Myocyte (in vitro differentiated cells): Measurements from ENCODE around the gene PCLO. TPM values are rescaled to one million over a fixed set of nuclear protein-coding genes. Genes with fewer than 3 reads are reported as not detected.
"Not testable (repeated sequence)": the region's sequence is repeated elsewhere in the genome, so short reads cannot be mapped to it uniquely, and the experiment has no call there.

ENCODE experiments used
- DNase-seq: peaks from one replicate; pipeline ENCODE4 v3.0.0-alpha.2; 2012; ENCODE audit warnings: low read depth
- total RNA-seq: library from RNA; depleted of rRNA; stranded (reverse); fragments of >200 nt; gene quantifications from 2 replicates; pipeline ENCODE4 v1.2.3, GENCODE V29; 2014

PCLO gene
- total RNA-seq, 1 donor from 2014 or later, result 1.4 TPM

DNA sequence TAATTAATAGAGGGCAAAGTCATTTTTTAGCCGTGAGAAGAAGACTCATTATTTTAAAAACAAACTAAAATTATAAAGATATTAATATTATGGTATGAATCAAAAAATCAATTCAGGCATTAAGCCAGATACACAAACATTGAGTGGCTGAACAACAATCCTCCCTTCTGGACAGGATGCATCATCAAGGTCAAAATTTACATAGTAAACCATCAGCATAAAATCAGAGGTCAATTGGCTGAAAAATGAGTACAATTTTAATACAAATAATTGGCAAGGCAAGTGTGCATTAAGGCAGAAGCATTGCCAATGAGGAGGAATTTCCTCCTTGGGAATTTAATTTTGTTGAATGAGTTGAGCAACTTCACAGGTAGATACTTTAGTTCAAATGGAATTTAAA is 108.2 kb downstream of the PCLO start:
- DNase-seq, result no peak

DNA sequence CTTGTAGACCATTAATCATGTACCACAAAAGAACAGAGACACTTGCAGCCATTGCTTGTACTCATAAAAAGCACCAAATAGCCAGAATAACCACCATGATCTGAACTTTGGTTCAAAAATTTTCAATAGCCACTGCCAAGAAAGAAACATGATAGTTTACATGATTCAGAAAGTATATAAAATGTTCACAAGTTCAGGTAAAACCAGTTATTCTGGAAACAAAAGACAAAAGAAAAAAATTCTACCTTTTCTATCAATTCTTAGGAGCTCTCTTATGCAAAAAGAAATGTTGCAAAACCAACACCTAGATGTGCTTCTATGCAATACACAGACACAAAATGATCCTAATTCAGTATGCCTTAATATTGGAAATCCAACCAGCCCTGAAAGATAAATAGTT is 108.7 kb downstream of the PCLO start:
- DNase-seq, result no peak

DNA sequence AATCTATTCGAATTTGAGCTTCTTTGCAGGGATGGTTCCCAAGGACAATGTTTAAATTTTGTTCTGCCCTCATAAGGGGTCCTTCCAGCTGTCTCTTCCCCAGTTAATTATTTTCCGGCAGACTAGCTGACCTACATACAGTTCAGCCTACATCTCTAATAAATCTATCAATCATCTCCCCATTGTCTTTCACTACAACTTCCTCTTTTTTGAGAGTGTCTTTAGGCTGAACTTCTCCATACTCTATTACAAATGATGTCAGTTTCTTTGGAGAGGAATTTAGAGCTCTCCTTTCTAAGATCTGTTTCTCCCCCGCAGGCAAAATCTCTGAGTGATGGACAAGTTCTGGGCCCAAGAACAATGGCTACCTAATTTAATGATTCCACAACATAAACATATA is 122.2 kb downstream of the PCLO start:
- DNase-seq, result no peak

DNA sequence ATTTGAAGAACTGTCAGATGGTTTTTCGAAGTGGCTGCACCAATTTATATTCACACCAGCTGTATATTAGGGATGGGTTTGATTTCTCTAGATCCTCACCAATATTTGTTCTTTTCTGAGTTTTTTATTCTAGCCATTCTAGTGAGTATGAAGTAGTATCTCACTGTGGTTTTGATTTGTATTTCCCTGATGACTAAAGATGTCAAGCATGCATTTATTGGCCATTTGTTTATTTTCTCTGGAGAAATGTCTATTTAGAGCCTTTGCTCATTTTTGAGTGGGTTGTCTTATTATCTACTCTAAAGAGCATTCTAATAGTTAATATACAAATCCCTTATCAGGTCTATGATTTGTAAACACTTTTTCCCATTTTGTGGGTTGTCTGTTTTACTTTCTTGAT is 123.9 kb downstream of the PCLO start:
- DNase-seq, result no peak

DNA sequence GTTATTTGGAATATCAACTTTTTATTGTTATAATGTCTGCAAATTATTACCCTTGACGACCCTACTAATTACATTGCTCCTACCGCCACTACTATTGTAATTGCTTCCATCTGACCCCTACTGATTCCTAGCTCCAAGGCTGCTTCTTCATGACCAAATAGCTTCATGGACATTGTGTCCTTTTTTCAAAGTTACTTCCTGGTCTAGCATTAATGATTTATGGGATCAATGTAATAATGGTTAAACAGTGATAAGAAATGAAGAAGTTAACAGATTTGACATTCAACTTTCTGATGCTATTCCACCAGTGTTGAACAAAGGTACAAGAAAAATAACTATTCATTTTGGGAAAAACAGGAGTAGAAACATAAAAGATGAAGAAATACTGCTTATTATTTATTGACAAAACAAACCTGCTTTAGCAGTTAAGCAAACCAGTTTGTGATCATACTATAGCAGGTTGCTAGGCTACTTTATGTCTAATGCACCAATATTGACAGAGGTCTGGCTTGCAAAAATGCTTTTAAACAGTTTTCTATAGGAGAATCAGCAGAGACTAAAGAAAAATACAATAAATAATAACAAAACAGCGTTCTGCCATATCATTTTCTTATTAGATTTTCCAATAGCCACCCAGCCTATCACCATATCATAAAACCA is 125.8 kb downstream of the PCLO start:
- no peak for DNase-seq

DNA sequence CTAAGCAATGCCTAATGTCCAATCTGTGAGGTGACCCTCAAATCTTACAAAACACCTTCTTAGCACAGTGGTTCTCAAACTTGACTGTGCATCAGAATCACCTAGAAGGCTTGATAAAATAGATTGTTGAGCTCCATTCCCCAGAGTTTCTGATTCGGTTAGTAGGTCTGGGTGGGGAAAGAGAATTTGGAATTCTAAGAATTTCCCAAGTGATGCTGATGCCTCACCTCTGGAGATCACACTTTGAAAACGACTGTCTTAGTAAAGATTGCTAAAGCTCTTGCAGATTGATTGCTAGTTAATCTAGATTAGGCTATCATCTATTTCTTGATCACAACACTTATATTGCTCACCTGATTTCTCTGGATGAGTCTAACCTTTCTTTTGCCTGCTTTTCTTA is 126.6 kb downstream of the PCLO start:
- DNase-seq, result no peak

DNA sequence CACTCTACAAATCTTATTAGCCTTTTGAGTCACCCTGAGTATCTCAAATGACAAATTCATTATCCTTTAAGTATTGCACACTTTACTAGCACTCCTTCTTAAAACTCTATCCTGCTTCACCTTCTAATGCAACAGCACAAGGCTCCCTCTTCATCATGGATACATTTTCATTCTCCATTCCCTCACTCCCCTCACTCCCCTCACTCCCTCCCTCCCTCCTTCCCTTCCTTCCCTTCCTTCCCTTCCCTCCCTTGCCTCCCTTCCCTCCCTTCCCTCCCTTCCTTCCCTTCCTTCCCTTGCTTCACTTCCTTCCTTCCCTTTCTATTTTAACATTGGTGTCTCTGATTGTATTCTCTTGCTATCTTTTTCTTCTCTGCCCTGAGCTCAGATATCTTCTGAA is 130.5 kb downstream of the PCLO start:
- no peak for DNase-seq

DNA sequence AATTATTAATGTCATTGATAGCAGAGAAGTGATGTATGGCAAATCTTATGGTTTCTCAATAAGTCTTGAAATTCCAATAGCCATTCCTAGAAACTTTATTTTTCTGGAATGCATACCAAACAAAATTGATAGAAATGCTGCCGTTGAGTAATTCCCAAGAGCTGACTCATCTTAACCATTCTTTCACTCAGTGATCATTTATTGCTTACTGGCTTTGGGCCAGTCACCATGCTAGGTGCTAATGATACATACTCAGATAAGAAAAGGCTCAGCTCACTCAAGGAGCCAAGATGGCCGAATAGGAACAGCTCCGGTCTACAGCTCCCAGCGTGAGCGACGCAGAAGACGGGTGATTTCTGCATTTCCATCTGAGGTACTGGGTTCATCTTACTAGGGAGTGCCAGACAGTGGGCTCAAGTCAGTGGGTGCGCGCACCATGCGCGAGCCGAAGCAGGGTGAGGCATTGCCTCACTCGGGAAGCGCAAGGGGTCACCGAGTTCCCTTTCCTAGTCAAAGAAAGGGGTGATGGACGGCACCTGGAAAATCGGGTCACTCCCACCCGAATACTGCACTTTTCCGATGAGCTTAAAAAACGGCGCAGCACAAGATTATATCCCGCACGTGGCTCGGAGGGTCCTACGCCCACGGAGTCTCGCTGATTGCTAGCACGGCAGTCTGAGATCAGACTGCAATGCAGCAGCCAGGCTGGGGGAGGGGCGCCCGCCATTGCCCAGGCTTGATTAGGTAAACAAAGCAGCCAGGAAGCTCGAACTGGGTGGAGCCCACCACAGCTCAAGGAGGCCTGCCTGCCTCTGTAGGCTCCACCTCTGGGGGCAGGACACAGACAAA is 138.6 kb downstream of the PCLO start:
- DNase-seq, result not testable (repeated sequence)

DNA sequence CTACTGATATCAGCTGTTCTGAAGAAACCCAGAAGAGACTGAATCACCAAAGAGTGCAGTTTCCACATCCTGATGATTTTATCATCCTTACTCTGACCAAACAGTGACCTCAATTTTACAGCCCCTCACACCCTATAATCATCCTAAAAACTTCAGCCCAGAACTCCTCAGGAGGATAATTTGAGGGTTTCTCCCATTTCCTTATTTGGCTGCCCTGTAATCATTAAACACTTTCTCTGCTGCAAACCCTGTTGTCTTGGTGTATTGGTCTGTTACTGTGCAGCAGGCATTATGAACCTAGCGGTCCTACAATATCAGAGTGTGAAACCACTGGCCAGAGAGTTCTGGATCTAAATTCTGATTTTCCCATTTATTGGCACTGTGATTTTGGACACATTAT is 141.7 kb downstream of the PCLO start:
- no peak for DNase-seq

DNA sequence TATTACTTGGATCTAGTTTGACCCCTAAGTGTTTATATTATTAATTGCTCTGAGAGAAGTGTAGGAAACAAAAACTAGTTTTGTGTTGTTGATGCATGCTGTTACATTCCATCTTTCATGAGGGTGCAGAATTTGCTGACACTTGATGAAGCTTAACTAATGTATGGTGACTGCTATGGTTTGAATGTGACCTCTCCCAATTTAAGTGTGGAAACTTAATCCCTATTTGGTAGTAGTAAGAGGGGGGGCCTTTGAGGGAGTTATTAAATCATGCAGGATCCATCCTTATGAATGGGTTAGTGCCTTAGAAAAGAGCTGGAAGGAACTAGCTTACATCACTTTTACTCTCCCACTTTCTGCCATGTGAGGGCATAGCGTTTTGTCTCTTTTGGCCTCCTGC is 142.5 kb downstream of the PCLO start:
- DNase-seq, result no peak

DNA sequence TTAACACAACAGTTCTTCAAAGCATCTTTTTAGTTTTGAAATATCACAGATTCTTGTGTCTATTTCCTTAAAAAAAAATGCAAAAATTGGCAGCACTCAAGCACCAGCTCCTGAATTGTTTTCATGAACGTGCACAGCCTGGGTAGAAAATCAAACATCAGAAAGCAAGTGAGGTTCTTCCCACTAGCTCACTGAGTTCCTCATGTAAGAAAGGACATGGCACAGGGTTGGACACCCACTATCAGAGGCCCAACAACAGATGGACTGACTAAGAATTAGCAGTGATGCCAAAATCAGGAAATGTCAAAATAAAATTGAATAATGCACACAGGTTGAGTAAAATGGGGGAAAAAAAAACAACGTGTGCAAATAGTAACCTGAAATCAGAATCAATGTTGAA is 146.8 kb downstream of the PCLO start:
- no peak for DNase-seq

DNA sequence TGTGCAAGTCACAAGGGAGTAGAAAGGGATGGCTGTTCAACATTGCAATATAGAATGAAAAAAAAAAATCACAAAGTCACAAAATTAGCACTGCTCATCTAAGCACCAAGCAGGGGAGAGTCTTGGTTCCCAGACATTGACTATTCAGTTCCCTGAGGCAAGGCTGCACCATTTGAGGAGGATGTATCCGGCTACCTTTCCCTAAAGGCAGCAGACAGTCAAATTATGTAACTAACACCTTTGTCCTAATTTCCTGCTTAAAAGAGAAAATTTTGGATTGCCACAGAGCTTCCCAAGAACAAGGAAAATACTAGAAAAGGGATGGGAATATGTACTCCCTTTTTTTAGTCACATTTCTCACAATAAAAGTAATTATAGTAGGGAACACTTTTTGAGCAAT is 148.1 kb downstream of the PCLO start:
- DNase-seq, result no peak

DNA sequence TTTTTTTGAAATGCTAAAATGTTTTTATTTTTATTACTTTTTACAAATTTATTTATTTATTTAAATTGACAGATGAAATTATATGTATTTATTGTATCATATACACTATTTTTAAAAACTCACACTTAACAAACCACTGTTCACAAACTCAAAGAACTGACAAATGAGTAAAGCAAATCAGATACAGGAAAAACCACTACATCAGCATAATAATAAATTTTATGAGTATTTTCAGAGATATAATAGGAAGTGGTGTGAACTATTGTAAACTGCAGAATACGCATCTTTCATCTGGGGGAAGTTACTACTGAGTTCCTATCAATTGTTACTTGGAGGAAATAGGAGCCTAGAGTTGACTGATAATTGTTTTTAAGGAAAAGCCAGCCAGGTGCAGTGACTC is 150.7 kb downstream of the PCLO start:
- no peak for DNase-seq

DNA sequence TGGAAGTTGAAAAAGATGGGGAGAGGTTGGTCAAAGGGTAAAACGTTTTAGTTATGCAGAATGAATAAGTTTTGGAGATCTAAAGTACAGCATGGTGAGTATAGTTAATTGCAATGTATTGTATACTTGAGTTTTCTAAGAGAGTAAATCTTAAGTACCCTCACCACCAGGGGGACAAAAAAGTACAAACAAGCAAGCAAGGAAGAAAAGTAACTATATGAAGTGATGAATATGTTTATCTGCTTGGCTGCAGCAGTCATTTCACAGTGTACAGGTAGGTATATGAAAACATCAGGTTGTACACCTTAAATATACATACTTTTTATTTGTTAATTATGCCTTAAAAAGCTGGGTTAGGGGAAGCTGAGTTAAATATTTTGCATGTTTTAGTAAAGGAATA is 157.3 kb downstream of the PCLO start:
- DNase-seq, result no peak

DNA sequence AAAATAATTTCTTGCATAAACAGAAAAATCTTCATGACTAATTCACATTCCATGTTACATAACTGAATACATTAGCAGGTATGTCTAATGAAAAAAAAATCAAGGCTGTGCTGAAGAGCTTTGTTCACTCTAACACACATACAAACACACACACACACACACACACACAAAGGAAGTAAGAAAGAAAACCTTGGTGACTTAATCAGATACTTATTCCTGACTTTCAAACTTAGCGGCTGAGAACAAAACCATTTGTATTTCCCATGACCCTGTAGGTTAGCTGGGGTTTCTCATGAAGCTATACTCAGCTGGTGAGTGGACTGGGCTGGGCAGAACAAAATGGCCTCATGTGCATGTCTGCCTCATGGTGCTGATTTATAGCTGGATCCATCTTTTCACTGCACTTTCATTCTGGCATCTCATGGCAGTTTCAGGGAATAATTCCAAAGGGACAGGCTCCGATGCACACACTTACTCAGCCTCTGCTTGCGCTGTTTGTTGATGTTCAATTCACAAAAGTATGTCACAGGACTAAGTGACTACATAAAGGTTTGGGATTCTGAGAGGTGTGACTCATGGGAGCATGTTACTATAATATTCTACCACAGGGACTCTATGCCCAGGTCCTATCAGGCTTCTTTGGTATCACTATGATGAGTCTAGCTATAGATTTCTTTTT is 161.2 kb downstream of the PCLO start:
- DNase-seq, result no peak

DNA sequence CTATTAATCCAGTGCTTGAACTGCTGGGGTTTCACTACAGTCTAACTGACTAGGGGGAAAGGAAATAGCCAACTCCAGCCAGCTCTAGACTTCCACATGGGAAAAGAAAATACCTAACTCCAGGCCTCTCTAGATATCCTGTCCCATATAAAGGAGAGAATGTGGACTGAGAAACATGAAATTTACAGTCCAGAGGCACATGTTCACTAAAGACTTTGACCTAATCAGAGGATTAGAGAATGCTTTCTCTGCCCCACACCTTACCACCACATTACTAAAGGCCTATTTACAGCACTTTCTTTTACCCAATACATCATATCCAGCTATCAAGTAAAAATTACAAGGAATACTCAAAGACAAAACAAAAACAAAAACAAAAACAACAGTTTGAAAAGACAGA is 164.2 kb downstream of the PCLO start:
- no peak for DNase-seq

DNA sequence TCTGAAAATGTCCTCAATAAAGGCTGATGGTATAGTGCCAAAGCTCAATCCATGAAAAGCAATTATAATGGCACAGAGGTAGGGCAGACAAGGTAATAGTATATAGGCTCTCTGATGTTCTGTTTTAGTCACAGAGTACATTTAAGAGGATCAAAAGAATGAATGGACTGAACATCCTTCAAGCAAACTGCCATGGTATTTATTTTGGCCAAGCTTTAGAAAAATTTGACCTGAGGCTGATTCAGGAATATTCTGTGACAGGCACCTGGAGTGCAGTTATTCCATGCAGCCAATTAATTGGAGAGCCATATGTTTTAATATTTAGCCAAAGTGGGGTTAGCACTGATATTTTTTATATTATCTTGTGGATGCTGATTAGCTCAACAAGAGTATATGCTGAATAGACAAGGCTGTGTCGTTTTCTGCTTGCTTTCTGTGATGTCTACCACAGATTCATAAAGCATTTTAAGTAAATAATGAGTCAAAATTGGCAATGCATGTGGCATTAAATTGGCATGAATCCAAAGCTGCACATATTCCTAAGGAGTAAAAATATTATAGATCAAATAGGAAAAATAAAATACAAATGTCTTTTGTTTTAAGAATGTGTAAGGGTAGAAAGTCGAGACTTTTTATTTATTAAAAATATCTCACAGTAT is 177.4 kb downstream of the PCLO start:
- DNase-seq, result no peak

DNA sequence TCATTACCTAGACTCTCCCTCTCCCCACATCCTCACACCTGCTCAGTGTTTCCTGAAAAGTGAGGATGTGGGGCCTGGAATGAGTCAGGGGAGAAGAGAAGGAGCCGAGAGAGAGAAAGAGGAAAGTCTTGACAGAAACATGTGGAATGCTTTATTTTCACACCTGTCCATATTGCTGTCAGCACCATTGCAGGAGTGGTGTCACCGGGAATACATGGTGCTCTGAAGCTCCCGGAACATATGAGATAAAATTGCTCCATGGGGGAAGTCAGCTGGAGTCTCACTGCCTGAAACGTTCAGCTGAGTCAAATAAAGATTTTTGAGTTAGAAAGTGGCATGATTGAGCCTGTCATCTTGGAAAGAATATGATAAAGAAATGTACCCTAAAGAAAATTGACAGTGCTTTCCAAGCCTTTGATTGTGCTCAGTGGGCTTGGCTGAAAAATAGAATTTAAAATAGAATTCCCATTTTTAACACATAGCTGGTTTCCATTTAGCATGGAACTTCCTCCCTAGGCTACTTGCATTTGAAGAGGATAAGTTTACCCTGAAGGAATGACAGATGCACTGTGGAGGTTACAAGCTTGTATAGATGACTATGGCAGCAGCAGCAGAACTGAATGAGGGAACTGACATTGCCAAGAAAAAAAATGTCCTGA is 182.4 kb downstream of the PCLO start:
- DNase-seq, result no peak

DNA sequence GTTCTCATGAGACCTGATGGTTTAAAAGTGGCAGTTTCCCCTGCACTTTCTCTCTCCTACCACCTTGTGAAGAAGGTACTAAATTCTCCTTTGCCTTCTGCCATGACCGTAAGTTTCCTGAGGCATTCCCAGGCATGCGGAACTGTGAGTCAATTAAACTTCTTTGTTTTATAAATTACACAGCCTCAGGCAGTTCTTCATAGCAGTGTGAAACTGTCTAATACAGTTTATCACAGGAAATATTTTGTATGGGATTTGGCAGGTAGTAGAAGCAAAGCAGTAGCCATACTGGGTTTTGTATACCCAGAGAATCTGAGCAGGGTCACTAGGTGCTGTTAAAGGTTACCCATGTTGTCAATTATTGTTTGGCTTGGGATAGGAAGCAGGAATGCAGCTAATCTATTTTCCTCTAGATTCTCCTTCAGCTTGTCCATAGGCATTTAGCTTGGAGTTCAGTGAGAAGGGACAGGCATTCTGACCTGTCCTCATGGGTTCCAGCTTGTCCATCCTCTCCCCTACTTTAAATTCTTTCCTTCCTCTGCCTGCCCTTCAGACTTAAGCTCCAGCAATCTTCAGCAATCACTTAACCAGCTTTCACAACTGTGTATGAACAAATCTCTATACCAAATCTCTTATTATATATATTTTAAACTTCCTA is 186.7 kb downstream of the PCLO start:
- no peak for DNase-seq

DNA sequence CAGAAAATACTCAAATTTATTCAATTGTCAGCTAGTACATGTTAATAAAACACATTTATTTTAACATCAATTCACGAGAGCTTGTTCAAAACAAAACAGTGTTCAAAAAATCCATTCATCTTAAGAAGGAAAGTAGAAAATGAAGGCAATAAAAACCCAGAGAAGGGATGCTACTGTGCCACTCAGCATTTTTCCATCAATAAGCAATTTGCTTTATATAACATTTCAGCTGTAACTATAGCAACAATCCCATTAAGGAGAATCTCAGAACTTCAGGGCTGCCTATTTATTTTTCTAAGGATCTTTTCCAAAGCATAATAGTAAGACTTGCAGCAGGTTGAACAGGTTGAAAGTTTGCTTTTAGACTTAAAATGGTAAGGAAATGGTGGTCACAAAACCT is 190.5 kb downstream of the PCLO start:
- no peak for DNase-seq
